ENCODE data around the gene TFDP3. TPM values are rescaled to one million over a fixed set of nuclear protein-coding genes. Genes with fewer than 3 reads are reported as not detected.

TFDP3 gene
- total and polyA plus RNA-seq, 8 donors = not detected

DNA sequence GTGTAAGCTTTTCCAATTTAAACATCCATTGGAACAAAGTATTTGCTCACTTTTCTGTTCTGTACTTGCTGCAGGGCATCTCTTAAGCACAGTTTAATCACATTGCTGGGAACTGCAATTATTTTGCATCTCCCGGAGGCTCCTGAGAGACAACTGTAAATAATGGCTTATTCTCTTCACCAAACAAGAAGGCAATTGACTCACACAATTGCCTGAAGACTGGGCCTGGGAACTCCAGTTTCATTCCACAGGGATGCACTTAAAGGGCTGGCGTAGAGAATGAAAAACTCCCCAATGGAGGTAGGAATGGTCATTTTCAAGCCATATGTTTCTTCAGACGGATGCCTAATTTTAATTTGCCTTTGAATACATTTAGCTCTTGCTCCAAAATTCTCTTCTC is 29.5 kb downstream of the TFDP3 start:
- WGBS, 5 donors = 74 to 88% (median 83%) methylated on average over 3 of the region's 3 CpGs
- intact Hi-C loops (cut with DNase I; ENCODE audit: low total_unique reads) = no loop called here
- DNase-seq = peak in 1 of 2 donors; percentile 35
- no peaks in the 10 kb centered on the region for H3K27me3 ChIP-seq
- H3K4me3 ChIP-seq = no peak overlapping the region
- no peak overlapping the region for H3K27ac ChIP-seq
- no peaks in the 10 kb centered on the region for H3K36me3 ChIP-seq
- H3K4me1 ChIP-seq = no peaks in the 10 kb centered on the region
- TF ChIP-seq, protein P1, sequence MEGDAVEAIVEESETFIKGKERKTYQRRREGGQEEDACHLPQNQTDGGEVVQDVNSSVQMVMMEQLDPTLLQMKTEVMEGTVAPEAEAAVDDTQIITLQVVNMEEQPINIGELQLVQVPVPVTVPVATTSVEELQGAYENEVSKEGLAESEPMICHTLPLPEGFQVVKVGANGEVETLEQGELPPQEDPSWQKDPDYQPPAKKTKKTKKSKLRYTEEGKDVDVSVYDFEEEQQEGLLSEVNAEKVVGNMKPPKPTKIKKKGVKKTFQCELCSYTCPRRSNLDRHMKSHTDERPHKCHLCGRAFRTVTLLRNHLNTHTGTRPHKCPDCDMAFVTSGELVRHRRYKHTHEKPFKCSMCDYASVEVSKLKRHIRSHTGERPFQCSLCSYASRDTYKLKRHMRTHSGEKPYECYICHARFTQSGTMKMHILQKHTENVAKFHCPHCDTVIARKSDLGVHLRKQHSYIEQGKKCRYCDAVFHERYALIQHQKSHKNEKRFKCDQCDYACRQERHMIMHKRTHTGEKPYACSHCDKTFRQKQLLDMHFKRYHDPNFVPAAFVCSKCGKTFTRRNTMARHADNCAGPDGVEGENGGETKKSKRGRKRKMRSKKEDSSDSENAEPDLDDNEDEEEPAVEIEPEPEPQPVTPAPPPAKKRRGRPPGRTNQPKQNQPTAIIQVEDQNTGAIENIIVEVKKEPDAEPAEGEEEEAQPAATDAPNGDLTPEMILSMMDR (IDR thresholded peaks at IDR 0.05) = no peak
- TF ChIP-seq POLR2A (IDR thresholded peaks at IDR 0.05) = no peak
- no peak for TF ChIP-seq EP300 (IDR thresholded peaks at IDR 0.05)
- no peak for TF ChIP-seq POLR2AphosphoS5 (IDR thresholded peaks at IDR 0.05)
- H3K9me3 ChIP-seq = no peaks in the 10 kb centered on the region

DNA sequence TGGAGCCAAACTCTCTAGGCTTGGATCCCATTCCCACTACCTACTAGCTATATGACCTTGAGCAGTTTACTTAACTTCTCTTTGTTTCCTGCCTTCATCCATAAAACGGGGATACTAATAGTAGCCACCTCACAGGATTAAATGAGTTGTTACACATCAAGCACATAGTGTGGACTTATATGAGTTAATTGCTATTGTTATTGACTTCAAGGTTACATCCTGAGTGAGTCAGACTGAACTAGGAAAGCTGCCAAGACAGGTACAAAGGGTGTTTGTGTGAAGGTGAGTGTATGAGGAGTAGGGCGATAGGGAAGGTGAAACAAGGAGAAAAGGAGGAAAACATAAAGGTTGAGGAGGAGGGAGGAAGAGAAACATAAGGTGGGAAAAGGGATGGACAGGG is 32.2 kb downstream of the TFDP3 start:
- H3K27ac ChIP-seq = no peak overlapping the region
- H3K4me1 ChIP-seq = no peaks in the 10 kb centered on the region
- TF ChIP-seq, protein P1 (IDR thresholded peaks at IDR 0.05) = no peak
- TF ChIP-seq POLR2A (IDR thresholded peaks at IDR 0.05) (no peak), POLR2AphosphoS5 (IDR thresholded peaks at IDR 0.05) (no peak), EP300 (IDR thresholded peaks at IDR 0.05) (no peak)
- no peaks in the 10 kb centered on the region for H3K36me3 ChIP-seq
- no peak overlapping the region for H3K4me3 ChIP-seq
- H3K9me3 ChIP-seq = no peaks in the 10 kb centered on the region
- intact Hi-C loops (cut with DNase I; ENCODE audit: low total_unique reads) = no loop called here
- H3K27me3 ChIP-seq = peaks cover 0 to 3% (median 0%) of the 10 kb centered on the region in 3 donors
- WGBS, 5 donors = 39 to 58% (median 43%) methylated on average over 2 of the region's 2 CpGs
- DNase-seq = peak in 1 of 2 donors; percentile 59

DNA sequence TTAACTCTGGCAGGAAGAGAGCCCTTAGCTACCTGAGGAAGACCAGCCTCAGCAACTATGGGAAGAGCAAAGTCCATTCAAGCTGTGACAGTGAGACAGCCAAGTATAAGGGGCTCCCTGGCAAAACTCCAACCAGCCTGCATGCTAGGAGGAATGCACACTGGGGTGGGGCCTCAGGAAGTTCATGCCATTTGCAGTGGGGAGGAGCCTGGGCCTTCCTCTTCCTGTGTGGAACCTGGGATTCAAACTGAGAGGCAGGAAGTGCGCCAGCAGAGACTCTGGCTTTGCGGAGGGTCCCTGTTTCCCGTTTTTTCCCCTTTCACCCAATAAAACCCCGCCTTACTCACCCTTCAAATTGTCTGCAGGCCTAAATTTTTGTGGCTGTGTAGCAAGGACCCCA is 33.0 kb downstream of the TFDP3 start:
- Histone ChIP-seq H3K27ac (no peak overlapping the region), H3K9me3 (no peaks in the 10 kb centered on the region), H3K4me1 (no peaks in the 10 kb centered on the region), H3K4me3 (no peak overlapping the region), H3K36me3 (no peaks in the 10 kb centered on the region), H3K27me3 (peaks cover 0 to 3% (median 0%) of the 10 kb centered on the region in 3 donors)
- WGBS, 5 donors = 54 to 96% (median 89%) methylated on average over 4 of the region's 4 CpGs
- intact Hi-C loops (cut with DNase I; ENCODE audit: low total_unique reads) = no loop called here
- no peak for DNase-seq
- TF ChIP-seq POLR2AphosphoS5 (IDR thresholded peaks at IDR 0.05) (no peak), POLR2A (IDR thresholded peaks at IDR 0.05) (no peak), EP300 (IDR thresholded peaks at IDR 0.05) (no peak)
- TF ChIP-seq, protein P1 (IDR thresholded peaks at IDR 0.05) = no peak

DNA sequence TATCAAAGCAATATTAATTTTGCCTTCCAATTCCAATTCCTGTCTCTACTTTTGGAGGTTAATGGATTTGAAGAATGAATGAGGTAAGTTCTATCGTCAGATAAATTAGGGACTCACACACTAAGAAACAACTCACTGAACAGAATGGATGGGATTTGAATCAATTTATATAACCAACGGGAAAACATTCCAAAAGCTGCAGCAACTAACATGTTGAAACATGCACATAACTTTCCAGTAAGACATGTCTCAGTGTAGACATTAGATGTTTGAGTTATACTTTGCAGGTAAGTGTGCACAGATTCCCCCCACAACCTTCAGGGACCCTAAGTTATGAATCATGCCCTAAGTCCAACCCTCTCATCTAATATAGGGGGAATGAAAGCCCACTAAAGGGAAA is 34.3 kb downstream of the TFDP3 start:
- 62 to 89% (median 75%) methylated on average over 2 of the region's 2 CpGs for WGBS, 5 donors
- Histone ChIP-seq H3K36me3 (no peaks in the 10 kb centered on the region), H3K4me3 (no peak overlapping the region), H3K4me1 (no peaks in the 10 kb centered on the region), H3K27me3 (peaks cover 0 to 3% (median 0%) of the 10 kb centered on the region in 3 donors), H3K27ac (no peak overlapping the region), H3K9me3 (no peaks in the 10 kb centered on the region)
- intact Hi-C loops (cut with DNase I; ENCODE audit: low total_unique reads) = no loop called here
- TF ChIP-seq POLR2AphosphoS5 (IDR thresholded peaks at IDR 0.05) = no peak
- no peak for TF ChIP-seq POLR2A (IDR thresholded peaks at IDR 0.05)
- TF ChIP-seq, protein P1 (IDR thresholded peaks at IDR 0.05) = no peak
- no peak for TF ChIP-seq EP300 (IDR thresholded peaks at IDR 0.05)
- no peak for DNase-seq

Measured in stomach (tissue), 9 donors.